A673 (cell line): Measurements from ENCODE around the gene FANCD2OS.

ENCODE experiments used
- EZH2 ChIP-seq: fragments of 200-600 bp; sonication (generic); IDR thresholded peaks from 2 replicates; pipeline ENCODE4 v1.6.1; 2017; ENCODE audit warnings: borderline replicate concordance, low read depth, mild to moderate bottlenecking, mixed read lengths, antibody characterized with exemption, low read length; ENCODE audit not compliant: poor library complexity, severe bottlenecking
- TF ChIP-seq, protein P1 (sequence below): fragments of 300-800, 200-600 bp; sonication (generic); conservative IDR thresholded peaks from 2 replicates; pipeline ENCODE4 v1.5.1; 2017; ENCODE audit warnings: low read depth, mild to moderate bottlenecking, antibody characterized with exemption, low read length, moderate library complexity, mixed read lengths

GRCh38 chr3:10121064-10121463 lies 13.0 kb upstream of the FANCD2OS start:
- TF ChIP-seq, protein P1, sequence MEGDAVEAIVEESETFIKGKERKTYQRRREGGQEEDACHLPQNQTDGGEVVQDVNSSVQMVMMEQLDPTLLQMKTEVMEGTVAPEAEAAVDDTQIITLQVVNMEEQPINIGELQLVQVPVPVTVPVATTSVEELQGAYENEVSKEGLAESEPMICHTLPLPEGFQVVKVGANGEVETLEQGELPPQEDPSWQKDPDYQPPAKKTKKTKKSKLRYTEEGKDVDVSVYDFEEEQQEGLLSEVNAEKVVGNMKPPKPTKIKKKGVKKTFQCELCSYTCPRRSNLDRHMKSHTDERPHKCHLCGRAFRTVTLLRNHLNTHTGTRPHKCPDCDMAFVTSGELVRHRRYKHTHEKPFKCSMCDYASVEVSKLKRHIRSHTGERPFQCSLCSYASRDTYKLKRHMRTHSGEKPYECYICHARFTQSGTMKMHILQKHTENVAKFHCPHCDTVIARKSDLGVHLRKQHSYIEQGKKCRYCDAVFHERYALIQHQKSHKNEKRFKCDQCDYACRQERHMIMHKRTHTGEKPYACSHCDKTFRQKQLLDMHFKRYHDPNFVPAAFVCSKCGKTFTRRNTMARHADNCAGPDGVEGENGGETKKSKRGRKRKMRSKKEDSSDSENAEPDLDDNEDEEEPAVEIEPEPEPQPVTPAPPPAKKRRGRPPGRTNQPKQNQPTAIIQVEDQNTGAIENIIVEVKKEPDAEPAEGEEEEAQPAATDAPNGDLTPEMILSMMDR: no peak
- TF ChIP-seq EZH2: no peak
